SKM-1 treated with dmso at 0.1 percent for 144 hours (cell line): ENCODE measurements around the gene RGS19.
"Not testable (repeated sequence)": the region's sequence is repeated elsewhere in the genome, so short reads cannot be mapped to it uniquely, and the experiment has no call there.

ENCODE experiments used
- DNase-seq: peaks from one replicate; lab custom pipeline; 2025; ENCODE audit not compliant: unreplicated experiment; lab: John Stamatoyannopoulos, UW

RGS19 gene

DNA sequence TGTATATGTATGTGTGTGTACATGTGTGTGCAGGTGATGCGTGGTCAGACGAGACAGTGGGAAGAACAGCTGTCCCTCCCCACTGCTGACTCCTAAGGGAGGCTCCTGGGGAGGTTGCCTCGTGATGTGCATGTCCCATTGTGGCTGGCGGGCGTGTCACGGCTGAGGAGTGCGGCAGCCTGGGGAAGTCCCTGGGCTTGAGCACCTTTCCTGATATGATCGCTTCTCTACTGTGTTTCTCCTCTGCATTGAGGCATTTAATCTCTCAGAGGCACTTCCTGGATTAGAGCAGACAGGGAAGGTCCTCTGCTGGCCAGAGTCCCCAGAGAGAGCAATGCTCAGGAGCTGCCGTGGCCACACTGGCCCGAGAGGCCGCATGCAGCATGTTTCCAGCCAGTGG is 16.6 kb upstream of the RGS19 start:
- no peak for DNase-seq

DNA sequence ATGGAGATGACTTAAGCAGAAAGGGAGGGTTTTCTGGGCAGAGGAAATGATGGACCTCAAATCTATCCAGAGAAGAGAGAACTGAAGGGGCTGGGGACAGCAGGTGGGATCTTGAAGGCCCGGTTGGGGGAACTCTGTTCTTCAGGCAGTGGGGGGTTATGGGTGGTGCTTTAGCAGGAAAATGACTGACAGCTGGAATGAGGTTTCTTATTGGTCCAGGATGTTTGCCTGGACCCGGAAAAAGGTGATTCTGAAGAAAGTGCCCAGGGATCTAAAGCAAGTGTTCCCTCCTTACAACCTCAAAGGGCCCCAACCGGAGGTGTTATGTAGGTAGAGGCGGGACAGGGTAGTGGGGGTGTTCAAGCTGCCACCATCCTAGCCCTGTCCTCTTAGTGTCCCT is 16.1 kb upstream of the RGS19 start:
- no peak for DNase-seq

DNA sequence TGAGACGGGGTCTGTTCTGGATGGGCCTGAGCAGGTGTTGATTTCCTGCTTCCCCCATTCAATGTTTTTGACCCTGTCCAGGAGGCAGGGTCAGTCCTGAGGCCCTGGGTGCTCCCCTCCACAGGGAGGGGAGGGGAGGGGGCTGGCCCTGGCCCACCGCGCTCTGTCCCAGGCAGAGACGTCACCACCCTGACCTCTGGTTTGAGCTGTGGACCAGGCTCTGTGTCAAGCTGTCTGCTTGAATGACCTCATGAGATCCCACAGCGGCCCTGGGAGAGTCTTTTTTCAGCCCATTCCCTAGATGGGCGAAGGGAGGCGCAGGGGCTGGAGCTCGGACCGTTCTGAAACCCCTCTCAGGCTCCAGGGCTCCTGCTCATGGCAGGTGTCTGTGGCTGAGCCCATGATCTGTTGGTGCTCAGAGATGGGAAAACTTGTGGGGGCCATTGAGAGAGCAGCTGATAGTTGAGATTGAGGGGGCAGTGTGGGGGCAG is 13.7 kb upstream of the RGS19 start:
- no peak for DNase-seq

DNA sequence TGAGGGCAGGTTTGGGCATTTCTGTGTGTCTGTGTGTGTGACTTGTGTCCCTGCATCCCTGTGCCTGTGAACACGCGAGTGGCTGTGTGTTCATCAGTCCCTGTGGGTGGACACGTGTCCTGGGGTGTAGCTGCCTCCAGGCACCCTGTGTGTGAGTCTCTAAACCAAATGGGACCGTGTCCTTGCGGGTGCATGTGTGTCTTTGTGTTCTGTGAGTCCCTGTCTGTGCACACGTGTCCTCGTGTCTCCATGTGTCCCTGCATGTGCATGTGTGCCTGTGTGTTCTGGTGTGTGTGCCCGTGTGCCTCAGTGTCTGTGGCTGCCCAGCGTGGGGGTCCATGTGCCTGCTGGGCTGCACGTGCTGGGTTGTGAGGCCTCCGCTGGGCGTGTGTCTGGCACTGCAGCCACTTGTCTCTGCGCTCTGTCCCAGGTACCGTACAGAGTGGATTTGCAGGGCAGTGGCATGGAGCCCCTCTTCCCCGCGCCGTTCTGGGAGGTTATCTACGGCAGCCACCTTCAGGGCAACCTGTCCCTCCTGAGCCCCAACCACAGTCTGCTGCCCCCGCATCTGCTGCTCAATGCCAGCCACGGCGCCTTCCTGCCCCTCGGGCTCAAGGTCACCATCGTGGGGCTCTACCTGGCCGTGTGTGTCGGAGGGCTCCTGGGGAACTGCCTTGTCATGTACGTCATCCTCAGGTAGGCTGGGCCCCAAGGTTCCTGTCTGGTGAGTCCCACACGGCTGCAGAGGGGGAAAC is 13.1 kb upstream of the RGS19 start:
- no peak for DNase-seq

DNA sequence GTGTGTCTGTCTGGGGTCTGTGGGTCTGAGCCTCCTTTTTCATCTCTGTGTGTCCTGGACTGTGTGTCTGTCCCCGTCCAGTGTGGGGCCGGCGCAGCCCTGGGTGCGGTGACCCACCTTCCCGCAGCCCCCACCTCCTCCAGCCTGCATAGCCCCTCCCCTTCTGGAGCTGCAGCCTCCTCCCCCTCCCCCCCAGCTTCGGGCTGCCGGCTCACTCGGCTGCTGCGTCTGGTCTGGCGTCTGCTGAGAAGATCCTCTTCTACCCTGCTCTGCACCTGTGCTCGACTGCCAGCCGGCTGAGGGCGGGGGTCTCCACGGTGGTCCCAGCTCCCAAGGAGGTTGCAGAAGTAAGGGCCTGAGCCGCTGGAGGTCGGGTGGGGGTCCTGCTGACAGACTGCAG is 12.5 kb upstream of the RGS19 start:
- DNase-seq = no peak

DNA sequence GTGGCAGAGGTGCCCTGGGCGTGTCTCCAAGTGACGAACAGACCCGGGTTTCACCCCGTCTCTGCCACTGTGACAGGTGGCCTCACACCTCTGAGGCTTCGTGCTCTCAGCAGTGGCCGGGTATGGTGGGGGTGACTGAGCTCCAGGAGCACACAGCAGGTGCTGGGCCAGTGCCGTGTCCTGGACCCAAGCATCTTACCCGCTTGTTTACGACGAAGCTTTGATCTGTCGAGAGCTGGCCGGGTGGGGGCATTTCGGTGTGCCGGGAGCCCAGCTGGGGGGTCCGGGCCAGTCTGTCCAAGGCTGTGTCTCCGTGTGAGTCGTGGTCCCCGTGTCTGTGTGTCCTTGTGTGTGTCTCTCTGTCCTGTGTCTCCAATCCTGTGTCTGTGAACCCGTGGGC is 12.0 kb upstream of the RGS19 start:
- no peak for DNase-seq

DNA sequence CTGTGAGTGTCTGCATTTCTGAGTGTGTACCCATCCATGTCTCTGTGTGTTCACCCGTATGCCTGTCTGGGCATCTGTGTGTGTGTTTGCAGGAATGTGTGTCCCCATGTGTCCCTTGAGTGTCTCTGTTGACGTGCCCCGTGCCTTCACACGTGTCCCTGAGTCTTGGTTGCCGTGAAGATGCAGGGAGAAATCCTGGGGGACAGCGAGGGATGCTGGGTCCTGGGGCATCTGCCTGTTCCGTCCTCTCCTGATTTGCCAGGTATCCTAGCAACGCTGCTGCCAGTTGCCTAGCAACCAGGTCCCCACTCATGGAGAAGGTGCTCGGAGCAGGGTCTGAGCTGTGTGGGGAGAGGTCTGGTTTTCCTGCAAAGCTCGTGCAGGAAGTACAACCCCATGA is 10.8 kb upstream of the RGS19 start:
- no peak for DNase-seq

DNA sequence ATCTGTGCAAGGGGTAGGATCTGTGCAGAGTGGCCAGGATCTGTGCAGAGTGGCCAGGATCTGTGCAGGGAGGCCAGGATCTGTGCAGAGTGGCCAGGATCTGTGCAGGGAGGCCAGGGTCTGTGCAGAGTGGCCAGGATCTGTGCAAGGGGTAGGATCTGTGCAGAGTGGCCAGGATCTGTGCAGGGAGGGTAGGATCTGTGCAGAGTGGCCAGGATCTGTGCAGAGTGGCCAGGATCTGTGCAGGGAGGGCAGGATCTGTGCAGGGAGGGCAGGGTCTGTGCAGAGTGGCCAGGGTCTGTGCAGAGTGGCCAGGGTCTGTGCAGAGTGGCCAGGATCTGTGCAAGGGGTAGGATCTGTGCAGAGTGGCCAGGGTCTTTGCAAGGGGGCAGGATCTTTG is 9.3 kb upstream of the RGS19 start:
- DNase-seq = not testable (repeated sequence)

DNA sequence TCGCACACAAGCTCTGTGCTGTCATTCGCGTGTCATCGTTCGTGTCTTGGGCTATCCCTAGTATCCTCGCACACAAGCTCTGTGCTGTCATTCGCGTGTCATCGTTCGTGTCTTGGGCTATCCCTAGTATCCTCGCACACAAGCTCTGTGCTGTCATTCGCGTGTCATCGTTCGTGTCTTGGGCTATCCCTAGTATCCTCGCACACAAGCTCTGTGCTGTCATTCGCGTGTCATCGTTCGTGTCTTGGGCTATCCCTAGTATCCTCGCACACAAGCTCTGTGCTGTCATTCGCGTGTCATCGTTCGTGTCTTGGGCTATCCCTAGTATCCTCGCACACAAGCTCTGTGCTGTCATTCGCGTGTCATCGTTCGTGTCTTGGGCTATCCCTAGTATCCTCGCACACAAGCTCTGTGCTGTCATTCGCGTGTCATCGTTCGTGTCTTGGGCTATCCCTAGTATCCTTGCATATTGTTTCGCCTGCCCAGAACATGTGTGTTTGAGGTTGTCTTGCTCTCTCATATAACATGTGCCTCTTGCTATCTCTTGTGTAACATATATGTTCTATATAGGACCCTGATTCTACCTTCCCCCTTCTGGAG is 8.0 kb upstream of the RGS19 start:
- DNase-seq = not testable (repeated sequence)

DNA sequence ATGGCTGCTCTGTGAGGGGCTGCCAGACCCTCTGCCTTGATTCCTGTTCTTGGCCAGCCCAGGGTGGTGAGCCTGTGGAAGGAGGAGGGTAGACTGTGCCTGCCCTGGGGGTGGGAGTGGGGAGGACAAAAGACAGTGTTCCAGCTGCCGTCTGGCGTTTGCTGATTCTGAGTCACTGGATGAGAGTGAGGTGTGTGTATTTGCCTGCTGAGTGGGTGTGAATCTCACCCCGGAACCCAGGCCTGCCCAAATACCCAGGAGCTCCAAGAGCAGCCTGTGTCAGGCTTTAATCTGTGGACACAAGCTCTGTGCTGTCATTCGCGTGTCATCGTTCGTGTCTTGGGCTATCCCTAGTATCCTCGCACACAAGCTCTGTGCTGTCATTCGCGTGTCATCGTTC is 7.5 kb upstream of the RGS19 start:
- no peak for DNase-seq

DNA sequence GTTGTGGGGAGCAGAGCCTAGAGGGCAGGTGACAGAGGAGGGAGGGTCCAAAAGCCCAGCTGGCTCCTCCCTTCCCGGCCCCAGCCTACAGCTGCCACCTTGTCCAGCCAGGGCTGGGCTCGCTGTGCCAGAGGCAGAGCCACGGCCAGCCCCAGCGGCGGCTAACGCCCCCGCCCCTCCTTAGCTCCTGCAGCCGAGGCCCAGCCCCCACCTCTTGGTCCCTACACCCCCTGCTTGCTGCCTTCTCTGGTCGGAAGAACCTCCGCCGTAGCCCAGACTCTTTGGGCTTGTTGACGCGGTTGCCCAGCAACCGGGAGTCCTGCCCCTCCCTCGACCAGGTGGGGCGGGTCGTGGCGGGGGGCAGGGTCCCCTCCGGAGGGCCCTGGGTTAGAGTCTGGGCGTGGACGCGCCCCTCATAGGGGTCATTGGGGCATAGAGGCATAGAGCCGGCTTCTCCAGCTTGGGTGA is 5.4 kb upstream of the RGS19 start:
- DNase-seq = no peak

DNA sequence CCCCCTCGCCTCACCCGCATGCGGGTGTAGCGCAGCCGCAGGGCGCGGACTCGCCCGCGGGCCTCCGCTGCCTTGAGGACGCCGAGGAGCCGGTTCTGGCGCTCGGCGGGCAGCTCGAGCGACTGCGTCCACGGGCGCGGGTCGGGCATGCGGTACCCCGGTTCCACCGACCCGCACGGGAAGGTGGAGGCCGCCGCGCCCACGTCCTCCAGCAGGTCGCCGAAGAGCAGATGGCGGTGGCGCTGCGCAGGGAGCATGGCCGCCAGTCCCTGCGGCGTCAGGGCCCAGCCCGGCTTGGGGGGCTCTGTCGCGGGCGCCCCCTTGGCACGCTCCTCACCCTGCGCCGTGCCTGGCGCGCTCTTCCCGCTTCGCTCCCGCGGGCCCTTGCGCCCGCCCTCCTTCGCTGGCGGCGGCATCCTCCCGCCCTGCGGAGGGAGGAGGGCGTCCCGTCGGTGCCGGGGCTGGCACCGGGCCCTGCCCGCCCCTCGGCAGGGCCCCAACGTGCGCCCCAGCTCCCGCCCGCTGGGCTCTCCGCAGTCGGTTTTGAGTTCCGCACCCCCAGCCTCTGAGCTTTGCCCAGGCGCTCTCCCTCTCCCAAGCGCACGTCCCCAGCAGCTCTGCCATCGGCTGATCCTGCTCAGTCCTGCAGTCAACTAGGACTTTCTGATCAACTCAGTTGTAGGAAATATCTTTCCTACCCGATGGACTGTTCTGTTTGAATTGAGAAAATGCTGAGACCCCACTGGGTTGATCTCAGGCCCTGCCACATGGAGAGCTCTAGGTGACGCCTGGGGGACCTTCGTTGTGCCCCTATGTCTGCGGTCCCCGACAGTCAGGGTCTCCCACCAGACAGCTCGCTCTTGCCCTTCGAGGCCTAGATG is 4.7 kb upstream of the RGS19 start, which contains the start of gene LKAAEAR1:
LKAAEAR1 (minus strand) TSS at position 595 of the 881 bp plus-strand sequence; CDS start at position 416, 179 bp downstream.
- no peak for DNase-seq

DNA sequence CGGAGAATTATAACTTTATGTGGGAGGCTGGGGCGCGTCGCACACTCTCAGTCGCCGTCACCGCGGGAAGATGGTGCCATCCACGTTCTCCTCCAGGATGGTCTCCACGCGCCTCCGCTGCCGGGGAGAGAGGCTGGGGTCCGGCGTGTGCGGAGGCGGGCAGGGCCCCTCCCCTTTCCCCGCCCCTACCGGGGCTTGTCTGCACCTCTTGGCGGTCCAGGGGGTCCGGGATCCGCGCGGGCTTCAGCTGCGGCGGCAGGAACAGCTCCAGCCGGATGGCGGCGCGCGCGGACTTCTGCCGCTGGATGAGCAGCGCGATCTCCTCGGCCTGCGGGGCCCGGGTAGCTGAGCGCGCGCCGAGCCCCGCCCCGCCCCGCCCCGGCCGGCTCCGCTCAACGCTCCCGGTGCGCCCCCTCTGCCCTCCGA is 4.1 kb upstream of the RGS19 start:
- DNase-seq = peak; percentile 68

DNA sequence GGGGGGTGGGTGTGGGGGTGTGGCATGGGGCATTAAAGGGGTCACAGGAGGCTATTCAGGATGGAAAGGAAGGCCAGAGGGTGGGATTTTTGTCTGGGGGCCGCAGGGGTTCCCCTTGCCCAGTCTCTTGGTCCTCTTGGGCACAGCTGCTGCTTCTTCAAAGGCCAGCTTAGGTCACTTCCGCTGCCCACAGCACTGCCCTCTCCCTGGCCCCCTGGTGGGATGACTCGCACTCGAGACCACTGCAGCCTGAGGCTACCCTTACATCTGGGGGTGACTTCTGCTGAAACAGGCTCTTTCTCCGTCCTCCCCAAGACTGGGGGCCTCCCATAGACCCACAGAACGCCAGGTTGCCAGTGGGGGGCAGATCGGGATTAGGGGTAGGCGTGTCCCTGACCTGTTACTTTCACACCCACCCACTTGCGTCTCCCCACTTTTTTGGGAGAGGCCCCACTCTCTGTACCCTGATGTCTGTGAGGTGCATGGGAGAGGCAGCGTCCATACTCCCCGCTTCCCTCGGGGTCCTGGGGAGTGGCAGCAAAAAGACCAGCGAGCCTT is 3.6 kb upstream of the RGS19 start:
- no peak for DNase-seq

DNA sequence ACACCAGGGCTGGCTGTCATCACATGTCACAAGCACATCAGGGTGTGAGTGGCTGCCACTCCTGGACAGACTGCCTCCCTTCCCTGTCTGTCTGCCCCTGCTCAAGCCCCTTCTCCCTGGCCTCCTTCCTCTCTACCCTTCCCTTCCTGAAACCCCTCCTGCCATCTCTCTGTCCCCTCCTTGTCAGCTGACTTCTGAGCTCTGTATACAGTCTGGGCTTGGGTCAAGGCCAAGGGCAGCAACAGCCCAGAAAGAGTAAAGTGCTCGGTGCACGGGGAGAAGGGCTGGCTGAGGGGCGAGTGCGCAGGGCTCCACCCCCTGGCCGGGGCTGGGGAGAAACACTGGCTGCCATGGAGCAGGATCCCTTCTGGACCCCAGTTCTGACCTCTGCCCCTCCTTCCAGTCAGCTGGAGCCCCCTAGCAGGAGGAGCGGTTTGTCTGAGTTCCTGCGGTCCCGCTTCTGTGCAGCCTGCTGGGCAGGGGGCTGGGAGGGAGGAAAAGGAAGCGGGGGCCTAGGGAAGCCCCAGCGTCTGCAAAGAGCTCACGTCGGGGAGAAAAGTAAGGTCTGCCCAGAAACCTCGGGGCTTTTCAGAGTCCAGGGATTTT is 2.9 kb upstream of the RGS19 start:
- no peak for DNase-seq

DNA sequence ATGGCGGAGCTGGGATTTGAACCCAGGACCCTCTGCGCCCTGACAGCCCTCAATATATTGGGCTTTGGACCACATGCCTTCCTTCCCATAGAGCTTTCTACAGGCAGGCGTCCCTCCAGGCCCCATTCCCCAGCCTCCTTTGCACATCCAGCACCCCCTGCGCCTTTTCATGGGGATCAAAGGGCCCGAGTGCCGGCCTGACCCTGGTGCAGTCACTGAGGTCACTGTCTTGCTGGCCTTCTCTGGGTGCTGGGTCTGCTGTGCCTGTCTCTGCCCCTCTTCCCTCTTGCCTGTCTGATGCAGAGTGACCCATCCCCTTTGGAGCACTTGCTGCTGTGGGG is 2.3 kb upstream of the RGS19 start:
- no peak for DNase-seq

DNA sequence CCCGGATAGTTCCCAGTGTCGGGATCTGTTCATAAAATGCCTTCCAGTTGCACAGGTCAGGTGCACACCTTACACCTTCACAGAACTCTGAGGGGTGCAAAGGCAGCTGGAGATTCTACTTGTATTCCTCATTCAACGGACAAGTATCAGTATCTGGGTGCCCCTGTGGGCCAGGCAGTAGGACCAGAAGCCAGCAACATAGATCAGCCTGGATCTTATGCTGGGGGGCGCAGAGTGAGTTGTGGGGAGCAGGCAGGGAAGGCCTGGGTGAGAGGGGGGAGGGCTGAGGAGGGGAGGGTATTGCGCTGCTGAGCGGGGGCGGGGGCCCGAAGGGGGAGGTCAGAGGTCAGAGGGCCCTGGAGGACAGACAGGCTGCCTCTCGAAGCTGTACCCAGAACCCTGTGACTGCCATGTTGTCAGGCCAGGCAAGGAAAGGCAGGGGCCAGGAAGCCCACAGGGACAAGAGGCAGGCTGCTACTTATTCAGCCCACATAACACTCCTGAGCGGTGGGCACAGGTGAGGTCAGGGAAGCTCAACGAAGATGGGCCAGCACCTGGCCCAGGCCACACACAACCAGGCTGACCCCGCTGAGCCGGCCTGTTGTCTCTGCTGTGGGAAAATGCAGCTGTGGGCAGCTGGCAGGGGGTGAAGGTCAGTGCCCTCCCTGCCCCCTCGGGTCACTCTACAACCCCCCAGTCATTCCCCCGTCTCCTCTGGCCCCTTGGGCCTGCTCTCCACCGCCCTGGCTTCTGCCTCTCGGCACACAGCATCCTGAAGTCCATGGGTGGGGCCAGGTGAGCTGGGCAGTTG is 1.7 kb upstream of the RGS19 start:
- DNase-seq = no peak

DNA sequence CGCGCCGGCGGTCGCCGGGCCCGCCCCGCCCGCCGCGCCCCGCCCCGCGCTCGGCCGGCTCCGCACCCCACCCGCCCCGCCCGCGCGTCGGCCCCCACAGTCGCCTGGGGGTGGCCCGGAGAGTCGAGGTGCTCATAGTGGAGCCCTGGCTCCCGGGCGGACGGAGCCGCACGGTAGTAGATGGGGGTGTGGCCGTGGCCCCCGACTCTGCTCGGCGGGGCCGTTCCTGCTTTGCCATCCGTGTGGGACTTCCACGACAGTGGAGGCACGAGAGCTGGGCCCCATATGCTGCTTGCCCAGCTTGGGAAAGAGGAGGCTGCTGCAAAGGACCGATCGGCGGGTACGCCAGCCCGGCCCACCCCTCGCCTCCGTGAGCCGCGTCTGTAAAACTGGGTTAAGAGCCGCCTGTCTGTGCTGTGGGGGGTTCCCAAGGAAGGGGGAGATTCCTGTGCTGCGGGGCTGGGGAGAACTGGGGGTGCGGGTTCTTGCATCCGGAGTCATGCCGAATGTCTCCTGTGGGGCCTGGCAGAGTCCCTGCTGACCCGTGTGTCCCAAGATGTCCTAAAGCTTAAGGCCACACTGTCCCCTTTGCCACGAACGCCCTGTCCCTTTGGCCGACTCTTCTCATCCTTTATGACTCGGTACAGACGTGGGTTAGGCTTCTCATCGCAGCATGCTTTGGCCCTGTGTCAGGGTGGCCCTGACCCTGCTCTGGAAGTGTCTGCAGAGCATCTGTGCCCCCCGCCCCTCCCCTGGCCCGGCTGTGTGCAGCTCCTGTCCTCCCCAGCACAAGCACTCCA is 895 bp upstream of the RGS19 start, which contains the start of gene OPRL1:
OPRL1 (plus strand) TSS at position 70 of the 800 bp plus-strand sequence. CDS start 12,639 bp downstream, outside the sequence.
- no peak for DNase-seq

DNA sequence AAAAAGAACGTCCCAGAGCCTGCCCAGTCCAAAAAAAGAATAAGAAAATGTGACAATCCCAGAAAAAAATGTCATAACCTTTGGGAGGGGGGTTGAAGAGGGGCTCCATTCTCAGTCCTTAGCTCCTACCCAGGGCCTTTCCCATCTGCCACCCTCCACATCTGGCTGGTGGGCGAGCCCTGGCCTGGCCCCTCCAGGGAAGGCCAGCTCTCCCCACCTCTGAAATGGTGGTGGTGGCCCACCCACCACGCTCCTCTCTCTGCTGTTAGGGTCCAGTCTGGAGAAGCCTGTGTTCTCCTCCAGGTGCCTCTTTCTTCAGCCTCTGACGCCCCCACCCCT is 415 bp downstream of the RGS19 start:
- no peak for DNase-seq
